Right kidney (tissue), 1 donor: ENCODE data around the gene EIF4E2.

Experiments used
- DNase-seq: peaks from one replicate; pipeline ENCODE4 v3.0.0-alpha.2; 2016

EIF4E2 gene

DNA sequence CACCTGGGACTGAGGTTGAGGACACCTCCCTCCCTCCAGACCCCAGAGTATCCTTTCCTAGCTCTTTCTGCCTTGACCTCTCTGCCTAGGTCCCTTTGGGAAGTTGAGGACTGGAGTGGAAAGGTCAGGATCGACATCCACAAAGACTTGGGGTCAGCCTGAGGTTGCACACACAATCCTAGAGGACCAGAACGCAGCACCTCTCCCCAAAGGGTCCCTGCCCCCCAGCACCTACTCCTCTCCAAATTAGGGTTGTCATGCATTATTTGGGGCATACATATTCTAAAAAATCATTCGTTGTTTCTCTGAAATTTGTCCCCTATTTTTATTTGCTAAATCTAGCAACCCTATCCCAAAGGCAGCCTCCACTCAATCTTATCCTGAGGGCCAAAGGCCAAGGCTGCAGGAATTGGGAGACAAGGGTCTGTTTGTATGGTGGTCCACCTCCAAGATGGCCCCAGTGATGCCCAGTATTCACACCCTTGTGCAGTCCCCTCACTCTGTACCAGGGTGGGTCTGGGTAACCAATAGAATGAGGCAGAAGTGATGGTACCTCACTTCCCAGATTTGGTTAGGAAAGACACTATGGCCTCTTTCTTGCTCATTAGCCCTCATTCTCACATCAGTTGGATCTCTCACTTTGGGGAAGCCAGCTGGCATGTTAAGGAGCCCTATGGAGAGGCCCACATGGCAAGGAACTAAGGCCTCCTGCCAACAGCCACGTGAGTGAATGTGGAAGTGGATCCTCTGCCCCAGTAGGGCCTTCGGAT, 14.5 kb upstream of the EIF4E2 start:
- DNase-seq, result no peak

- no peak for DNase-seq
Observed at GRCh38 chr2:232537079-232537478, 13.4 kb upstream of the EIF4E2 start.

DNA sequence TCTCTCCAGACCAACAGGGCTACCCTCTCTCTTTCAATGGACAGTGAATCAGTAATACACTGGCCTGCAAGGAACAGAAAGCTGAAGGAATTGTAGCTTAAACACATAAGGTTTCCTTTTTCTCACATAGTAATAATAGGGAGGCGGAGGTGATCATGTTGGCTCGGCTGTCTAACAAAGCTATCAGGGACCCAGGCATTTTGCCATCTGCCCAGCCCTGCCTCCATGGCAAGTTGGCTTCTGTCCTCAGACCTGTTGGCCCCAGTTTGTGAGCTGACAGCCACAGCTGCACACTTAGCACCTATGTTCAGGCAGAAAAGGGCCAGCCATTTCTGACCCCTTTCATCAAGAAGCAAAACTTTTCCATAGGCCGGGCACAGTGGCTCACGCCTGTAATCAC, 13.0 kb upstream of the EIF4E2 start:
- DNase-seq, result no peak

GRCh38 chr2:232538671-232539070, 11.8 kb upstream of the EIF4E2 start:
- DNase-seq, result no peak

- DNase-seq, result no peak
Observed at GRCh38 chr2:232539298-232540231, 10.9 kb upstream of the EIF4E2 start, which contains the start of gene CHRNG. CHRNG (plus strand) TSS chr2:232539692; CDS start chr2:232539748, 56 bp downstream.

DNA sequence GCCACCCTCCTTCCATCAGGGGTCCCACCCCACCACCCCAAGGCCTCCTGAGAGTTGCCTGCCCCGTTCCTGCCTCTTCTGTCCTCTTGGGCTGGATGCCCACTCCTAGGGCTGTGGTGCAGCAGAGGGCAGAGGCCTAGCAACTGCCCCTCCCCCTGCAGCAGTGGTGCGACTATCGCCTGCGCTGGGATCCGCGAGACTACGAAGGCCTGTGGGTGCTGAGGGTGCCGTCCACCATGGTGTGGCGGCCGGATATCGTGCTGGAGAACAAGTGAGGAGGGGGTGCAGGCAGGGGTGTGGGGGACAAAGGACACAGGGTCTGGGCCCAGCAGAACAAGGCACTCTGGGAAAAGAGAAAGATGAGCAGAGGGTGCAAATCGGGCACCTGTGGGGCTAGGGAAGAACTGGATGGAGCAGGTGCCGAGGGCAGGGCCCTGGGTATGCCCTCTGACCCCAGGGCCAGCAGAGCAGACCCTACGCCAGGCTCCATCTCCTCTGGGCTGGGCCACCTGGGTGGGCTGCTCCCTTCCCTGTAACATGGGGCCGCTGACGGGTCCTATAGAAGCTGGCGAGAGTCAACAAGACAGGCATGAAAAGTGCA, 9.9 kb upstream of the EIF4E2 start:
- no peak for DNase-seq

- DNase-seq, result no peak
Observed at GRCh38 chr2:232541195-232541960, 9.1 kb upstream of the EIF4E2 start.

DNA sequence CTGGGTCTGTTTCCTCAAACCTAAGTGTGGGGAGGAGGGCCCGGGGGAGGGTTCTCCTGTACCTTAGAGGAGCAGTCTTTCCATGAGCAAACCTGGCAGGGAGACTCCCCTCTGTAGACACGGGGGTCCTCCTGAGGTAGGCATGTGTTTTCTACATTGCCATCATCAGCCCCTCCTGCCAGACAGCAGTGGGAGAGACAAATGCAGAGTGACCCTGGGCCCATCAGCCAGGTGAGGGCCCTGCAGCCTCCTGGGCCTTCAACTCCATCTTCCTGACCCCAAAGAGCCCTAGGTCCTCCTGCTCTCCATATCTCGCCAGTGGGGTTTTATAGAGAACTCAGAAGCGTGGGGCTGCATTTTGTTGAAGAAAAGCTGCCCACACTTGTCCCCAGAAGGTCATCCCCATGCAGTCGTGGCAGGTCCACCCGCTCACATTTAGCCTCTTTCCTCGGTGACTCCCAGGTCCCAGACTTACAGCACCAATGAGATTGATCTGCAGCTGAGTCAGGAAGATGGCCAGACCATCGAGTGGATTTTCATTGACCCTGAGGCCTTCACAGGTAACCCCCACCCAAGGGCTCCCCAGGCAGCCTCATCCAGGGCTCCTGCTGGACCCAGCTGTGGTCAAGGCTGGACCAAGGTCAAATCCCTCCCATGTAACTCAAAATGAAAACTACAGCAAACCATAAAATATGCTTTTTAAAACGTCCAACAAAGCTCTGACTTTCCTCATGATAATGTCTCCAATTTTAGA, 8.4 kb upstream of the EIF4E2 start:
- DNase-seq, result no peak

GRCh38 chr2:232542715-232543467, 7.6 kb upstream of the EIF4E2 start:
- DNase-seq, result no peak

- no peak for DNase-seq
Observed at GRCh38 chr2:232543491-232543890, 7.0 kb upstream of the EIF4E2 start.

GRCh38 chr2:232543928-232544631, 6.4 kb upstream of the EIF4E2 start:
- no peak for DNase-seq

DNA sequence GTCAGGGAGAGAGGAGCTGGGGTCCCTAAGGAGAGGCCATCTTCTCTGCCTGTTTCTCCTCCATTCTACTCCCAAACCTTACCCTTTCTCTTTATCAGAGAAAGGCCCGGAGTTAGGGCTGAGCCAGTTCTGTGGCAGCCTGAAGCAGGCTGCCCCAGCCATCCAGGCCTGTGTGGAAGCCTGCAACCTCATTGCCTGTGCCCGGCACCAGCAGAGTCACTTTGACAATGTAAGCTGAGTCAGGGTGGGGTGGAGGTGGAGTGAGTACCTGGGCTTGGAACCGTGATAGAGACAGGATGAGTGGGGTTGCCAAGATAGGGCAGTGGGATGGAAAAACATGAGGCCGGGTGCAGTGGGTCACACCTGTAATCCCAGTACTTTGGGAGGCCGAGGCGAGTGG, 5.8 kb upstream of the EIF4E2 start:
- DNase-seq, result no peak

DNA sequence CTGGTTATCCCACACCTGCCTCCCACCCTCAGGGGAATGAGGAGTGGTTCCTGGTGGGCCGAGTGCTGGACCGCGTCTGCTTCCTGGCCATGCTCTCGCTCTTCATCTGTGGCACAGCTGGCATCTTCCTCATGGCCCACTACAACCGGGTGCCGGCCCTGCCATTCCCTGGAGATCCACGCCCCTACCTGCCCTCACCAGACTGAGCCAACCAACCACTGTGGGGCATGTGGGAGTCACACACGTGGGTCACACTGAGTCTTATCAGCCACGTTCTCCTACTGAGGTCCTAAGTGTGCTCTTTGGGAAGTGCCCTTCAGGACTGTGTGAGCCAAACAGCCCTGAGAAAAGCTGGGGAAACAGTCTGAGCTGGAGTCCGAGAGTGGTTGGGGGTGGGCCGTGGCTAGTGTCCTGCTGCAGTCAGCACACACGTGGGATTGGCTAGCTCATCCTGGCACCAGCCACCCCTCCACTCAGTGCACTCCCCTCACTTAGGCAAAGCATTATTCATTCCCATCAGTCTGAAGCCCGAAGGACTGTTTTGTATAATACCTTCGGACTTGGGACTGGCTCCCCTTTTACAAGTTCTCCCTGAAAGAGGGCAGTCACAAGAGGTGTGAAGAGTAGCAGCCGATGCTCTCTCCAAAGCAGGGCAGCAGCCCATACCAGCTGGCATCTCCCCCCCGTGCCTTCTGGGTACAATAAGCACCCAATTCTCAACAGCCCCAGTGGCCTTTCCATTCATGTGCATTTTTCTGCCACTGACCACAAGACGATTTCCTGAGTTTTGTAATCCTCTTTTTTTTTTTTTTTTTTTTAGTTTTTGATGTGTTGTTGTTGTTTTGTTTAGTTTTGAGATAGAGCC, 4.7 kb upstream of the EIF4E2 start:
- DNase-seq, result no peak

DNA sequence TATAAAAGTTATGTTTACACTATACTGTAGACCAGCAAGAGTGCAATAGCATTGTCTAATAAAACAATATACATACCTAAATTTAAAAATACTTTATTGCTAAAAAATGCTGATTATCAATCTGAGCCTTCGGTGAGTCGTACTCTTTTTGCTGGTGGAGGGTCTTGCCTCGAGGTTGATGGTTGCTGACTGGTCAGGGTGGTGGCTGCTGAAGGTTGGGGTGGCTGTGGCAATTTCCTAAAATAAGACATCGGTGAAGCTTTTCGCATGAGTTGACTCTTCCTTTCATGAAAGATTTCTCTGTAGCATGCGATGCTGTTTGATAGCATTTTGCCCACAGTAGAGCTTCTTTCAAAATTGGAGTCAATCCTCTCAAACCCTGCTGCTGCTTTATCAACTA, 2.5 kb upstream of the EIF4E2 start:
- no peak for DNase-seq

GRCh38 chr2:232549655-232550353, 685 bp upstream of the EIF4E2 start:
- DNase-seq, result no peak

DNA sequence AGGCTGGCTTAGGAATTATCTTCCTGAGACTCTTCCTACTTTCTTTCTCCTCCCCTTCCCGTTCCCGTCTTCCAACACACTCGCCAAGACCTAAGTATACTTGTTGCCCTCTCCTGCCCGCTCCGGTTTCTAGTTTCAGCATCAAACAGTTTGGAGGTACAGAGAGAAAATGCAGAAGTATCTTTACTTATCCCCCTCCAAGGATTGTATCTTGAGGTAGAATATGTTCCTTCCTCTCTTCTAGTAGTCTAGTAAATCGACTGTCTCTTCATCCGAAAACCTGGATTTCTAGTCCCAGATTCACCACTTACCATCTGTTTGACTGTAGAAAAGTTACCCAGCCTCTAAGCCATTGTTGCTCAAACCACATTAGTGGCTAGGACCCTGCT, 755 bp downstream of the EIF4E2 start:
- no peak for DNase-seq

DNA sequence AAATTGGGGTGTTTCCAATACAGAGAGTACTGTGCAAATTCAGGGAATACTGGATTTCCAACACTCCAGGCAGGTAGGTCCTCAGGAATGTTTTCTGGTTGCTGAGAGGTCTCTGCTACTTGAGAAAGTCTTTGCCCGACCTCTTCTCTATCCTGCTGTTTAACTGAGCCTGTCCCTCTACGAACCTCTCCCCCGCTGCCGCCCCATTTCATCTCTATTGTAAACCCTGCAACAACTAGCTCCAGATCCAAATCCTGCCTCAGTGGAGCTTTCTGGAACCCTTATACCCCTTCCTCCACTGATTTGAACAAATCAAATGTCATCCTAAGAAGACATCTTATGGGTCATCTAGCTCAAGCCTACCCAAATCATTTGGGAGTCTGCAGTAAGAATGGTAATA, 1.3 kb downstream of the EIF4E2 start:
- DNase-seq, result no peak

- DNase-seq, result no peak
Observed at GRCh38 chr2:232556426-232556825, 5.9 kb downstream of the EIF4E2 start.
